Testis (tissue), 2 donors: ENCODE results near the gene SEC31A.

Experiments
- CTCF ChIP-seq, 3 experiments: fragments of 450-650 bp in 2 of 3; fragments of 200-600 bp in 1 of 3; sonication (generic) in 1 of 3; IDR thresholded peaks; one replicate each; pipeline ENCODE4 v1.5.1; 2016 to 2019; ENCODE audit warnings: antibody characterized with exemption in 3 of 3, mild to moderate bottlenecking in 2 of 3, moderate library complexity in 1 of 3
- POLR2A ChIP-seq: fragments of 450-650 bp; IDR thresholded peaks from one replicate; pipeline ENCODE4 v1.6.1; 2017; ENCODE audit warnings: antibody characterized with exemption, mild to moderate bottlenecking, moderate library complexity

GRCh38 chr4:82903737-82904136, 12.8 kb upstream of the SEC31A start:
- TF ChIP-seq POLR2A = no peak
- no peak for TF ChIP-seq CTCF (IDR thresholded peaks at IDR 0.05)
